ENCODE results near the gene HLA-G. TPM values are rescaled to one million over a fixed set of nuclear protein-coding genes. Genes with fewer than 3 reads are reported as not detected.

Gene HLA-G
- total and polyA plus RNA-seq, 2 of the 4 experiments (the other 2 are of a cell fraction), result not detected

GRCh38 chr6:29861521-29862255 is 34.1 kb downstream of the HLA-G start:
- no peak overlapping the region for H3K23ac ChIP-seq (ENCODE audit: low read depth, low read length)
- H3K36me3 ChIP-seq (ENCODE audit: control insufficient read depth, insufficient read depth, low read length), result no peaks in the 10 kb centered on the region
- dilution Hi-C loops (cut with HindIII; ENCODE audit: low sequenced_read_pairs, unreplicated experiment) (no loop called here), in situ Hi-C loops (cut with MboI; ENCODE audit: low sequenced_read_pairs) (no loop called here), intact Hi-C loops (cut with micrococcal nuclease) (no loop called here)
- no peak overlapping the region for H4K5ac ChIP-seq (ENCODE audit: low read depth, low read length)
- peaks cover 25% of the 10 kb centered on the region for H3K27me3 ChIP-seq (ENCODE audit: control insufficient read depth, insufficient read depth, low read length)
- no peak overlapping the region for H3K9ac ChIP-seq (ENCODE audit: low read depth, low read length)
- no peak overlapping the region for H2BK20ac ChIP-seq (ENCODE audit: low read depth, low read length)
- no peak overlapping the region for H2AK5ac ChIP-seq (ENCODE audit: low read depth, low read length)
- no peak overlapping the region for H3K4me2 ChIP-seq (ENCODE audit: low read depth, low read length)
- 80% methylated on average over 3 of the region's 6 CpGs; no CpG with 5 or more reads in 1 of the 2 experiments for WGBS, 2 experiments (ENCODE audit: extremely low coverage in 2 of 2, insufficient read length in 1 of 2)
- ChIA-PET CTCF (interaction anchor here (0.6 to 1.1 kb wide), 2 partner anchors 13 to 29 kb away, joined by 3 to 4 read pairs; no protein-coding TSS in a partner anchor), POLR2A (ENCODE audit: unreplicated experiment) (interaction anchor here (0.6 kb wide), 1 partner anchor 125 kb away, joined by 3 read pairs; no protein-coding TSS in a partner anchor)
- H4K20me1 ChIP-seq (ENCODE audit: insufficient read depth, low read length), result no peaks in the 10 kb centered on the region
- no peak for TF ChIP-seq USF2 (IDR thresholded peaks at IDR 0.05; ENCODE audit: low read depth, low read length)
- no peak for TF ChIP-seq CEBPB (IDR thresholded peaks at IDR 0.05; ENCODE audit: low read depth, low read length)
- TF ChIP-seq CHD1 (IDR thresholded peaks at IDR 0.05; ENCODE audit: low read depth, low read length), result no peak
- no peak for TF ChIP-seq RFX5 (IDR thresholded peaks at IDR 0.05; ENCODE audit: low read depth, low read length)
- TF ChIP-seq FOS (IDR thresholded peaks at IDR 0.05; ENCODE audit: low read depth, low read length), result no peak
- TF ChIP-seq MAZ (IDR thresholded peaks at IDR 0.05; ENCODE audit: borderline replicate concordance, low read depth, low read length), result no peak
- no peak for TF ChIP-seq MXI1 (IDR thresholded peaks at IDR 0.05; ENCODE audit: borderline replicate concordance, low read depth, low read length)
- no peak for TF ChIP-seq ELK1 (IDR thresholded peaks at IDR 0.05; ENCODE audit: borderline replicate concordance, low read depth, low read length)
- TF ChIP-seq SMC3 (IDR thresholded peaks at IDR 0.05; ENCODE audit: low read depth, low read length), result no peak
- TF ChIP-seq BHLHE40 (IDR thresholded peaks at IDR 0.05; ENCODE audit: low read depth, low read length), result no peak
- no peak for TF ChIP-seq POLR2A (IDR thresholded peaks at IDR 0.05; ENCODE audit: low read depth, low read length)
- TF ChIP-seq RCOR1 (IDR thresholded peaks at IDR 0.05; ENCODE audit: insufficient replicate concordance, low read length), result no peak
- TF ChIP-seq CTCF (conservative IDR thresholded peaks at IDR 0.05; ENCODE audit: low read depth, low read length), result no peak
- TF ChIP-seq RAD21 (IDR thresholded peaks at IDR 0.05; ENCODE audit: low read length), result no peak
- TF ChIP-seq NFE2L2 (IDR thresholded peaks at IDR 0.05; ENCODE audit: low read depth, low read length), result no peak
- no peak for TF ChIP-seq MAFK (IDR thresholded peaks at IDR 0.05; ENCODE audit: low read depth, low read length)
- H3K4me3 ChIP-seq (ENCODE audit: insufficient read depth, low read depth, low read length), result no peak overlapping the region
- no peak overlapping the region for H2AK9ac ChIP-seq (replicated peaks; ENCODE audit: low read depth, low read length, poor library complexity)
- no peak overlapping the region for H3K4ac ChIP-seq (ENCODE audit: low read depth, low read length)
- H3K27ac ChIP-seq (ENCODE audit: insufficient read depth, low read length), result no peak overlapping the region
- H4K8ac ChIP-seq (ENCODE audit: low read depth in 2 of 2, low read length in 2 of 2), result no peak overlapping the region
- no peaks in the 10 kb centered on the region for H3K4me1 ChIP-seq (ENCODE audit: control insufficient read depth, insufficient read depth, low read length)
- no peak overlapping the region for H3K18ac ChIP-seq (ENCODE audit: low read depth, low read length)
- no peak overlapping the region for H3K56ac ChIP-seq (ENCODE audit: extremely low read depth, insufficient read depth, low read length)
- H3K79me1 ChIP-seq (ENCODE audit: low read depth in 1 of 2, low read length in 2 of 2), result no peaks in the 10 kb centered on the region
- H2BK15ac ChIP-seq (ENCODE audit: low read depth, low read length), result no peak overlapping the region
- H4K91ac ChIP-seq (ENCODE audit: insufficient read depth, low read depth, low read length), result no peak overlapping the region
- H3K14ac ChIP-seq (replicated peaks; ENCODE audit: low read depth, low read length), result no peak overlapping the region
- H3K9me3 ChIP-seq (ENCODE audit: control insufficient read depth, insufficient read depth, low read length), result no peaks in the 10 kb centered on the region
- H2AFZ ChIP-seq (replicated peaks; ENCODE audit: low read length, poor library complexity), result no peak overlapping the region
- no peak overlapping the region for H2BK5ac ChIP-seq (ENCODE audit: low read depth, low read length, poor library complexity, severe bottlenecking)
- no peak overlapping the region for H2BK120ac ChIP-seq (ENCODE audit: low read depth, low read length)
- no TSS peak for BruUV-seq (replicated peaks)
- no peak for DNase-seq
- ATAC-seq (ENCODE audit: low read depth), result no peak
- no peaks in the 10 kb centered on the region for H3K9me1 ChIP-seq (ENCODE audit: insufficient read depth, low read length)

Measured in IMR-90 (cell line).